NCI-H345 (cell line): ENCODE data around the gene FOXF1.

ENCODE experiments used
- DNase-seq: peaks from one replicate; lab custom pipeline; 2025; lab: John Stamatoyannopoulos, UW

Gene FOXF1

GRCh38 chr16:86492961-86493629 lies 17.2 kb upstream of the FOXF1 start:
- no peak for DNase-seq

DNA sequence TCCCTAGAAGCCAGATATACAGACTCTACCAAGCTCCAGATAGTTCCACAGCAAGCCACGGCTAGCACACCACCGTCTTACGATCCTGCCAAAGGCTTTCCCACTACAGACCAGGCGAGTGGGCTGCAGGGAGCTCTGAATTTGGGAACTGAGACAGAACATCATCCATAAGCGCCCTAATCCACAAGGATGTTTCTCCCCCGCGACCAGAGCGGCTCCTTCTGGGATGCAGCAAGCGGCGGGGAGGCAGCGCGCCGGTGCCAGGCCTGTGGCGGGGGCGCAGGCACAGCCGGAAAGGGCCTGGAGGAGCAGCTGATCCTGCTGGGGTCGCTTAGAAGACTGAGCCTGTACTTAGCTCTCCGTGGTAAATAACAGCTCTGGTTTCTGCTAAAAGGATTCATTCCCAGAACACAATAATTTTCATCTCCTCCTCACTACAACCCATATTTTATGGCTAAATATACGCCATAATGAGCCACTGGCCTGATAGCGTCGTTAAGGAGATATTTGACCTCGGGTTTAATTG lies 16.2 kb upstream of the FOXF1 start:
- no peak for DNase-seq

DNA sequence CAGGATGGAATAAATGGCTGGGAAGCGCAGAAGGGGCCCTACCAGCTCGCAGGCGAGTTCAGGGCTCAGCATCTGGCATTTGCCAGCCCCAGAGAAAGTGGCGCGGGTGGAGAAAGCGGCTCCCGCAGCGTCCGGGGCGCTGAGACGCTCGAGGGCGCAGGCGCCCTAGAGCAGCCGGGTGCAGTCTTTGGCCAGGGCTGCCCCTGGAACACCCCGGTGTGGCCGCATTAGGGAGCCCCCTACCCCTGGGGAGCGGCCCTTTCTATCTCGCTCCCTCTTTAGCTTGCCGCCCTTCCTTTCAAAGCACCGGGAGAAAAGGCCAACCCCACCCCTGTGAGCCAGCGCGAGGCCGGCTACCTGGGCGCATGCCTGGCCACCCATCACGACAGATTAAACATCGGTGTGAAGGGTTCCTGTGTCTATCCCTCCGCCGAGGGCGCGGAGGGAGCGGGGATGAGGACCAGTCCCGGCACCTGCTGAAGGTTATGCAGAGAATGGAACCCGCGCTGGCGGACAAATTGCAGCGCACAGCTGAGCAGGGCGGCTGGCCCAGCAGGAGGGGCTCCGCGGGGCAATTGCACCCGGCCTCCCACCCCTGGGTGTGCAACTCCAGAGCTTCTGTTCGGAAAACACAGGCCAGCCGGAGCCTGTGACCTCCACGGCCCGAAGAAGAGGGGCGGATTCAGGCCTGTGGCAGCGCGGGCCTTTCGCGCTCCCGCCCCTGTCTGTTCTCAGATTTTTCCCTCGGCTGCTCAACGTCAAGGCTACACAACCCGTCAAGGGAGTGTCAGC lies 15.6 kb upstream of the FOXF1 start:
- no peak for DNase-seq

DNA sequence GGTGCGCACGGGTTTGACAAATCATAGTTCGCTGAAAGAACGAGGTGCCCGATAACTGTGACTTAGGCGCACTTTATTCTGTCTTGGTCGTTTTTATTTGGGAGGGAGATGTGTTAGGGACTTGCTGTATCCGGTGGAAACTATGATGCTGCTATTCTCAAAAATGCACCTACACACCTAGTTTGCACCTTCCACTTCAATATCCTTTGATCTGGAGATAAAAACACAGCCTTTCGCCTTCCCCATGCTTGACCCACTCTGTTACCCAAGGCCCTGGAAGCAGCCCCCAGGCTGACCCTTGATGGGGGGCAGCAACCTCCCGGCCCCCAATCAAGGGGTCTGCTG lies 15.0 kb upstream of the FOXF1 start:
- DNase-seq: no peak

DNA sequence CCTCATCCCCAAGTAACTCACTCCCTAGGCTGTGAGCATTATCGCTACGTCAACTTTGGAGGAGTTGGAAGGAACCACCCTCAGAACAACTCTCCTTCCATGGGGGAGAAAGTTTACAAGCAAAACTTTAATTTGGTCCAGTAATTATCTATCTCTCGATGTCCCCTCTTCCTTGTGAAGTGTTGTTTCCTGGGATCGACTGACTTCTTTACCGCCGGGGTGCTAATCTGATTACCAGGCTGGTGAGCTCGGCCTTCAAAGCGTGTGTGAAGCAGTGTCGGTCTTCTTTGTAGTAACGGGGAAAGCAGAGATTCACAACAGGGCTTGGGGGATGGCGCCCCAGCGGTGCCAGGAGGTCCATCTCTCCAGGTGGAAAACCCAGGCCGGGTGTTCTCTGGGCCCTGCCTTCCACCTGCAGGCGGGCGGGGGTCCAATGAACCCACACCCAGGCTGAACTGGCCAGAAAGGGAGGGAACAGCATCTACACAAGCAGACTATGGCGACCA lies 14.5 kb upstream of the FOXF1 start:
- no peak for DNase-seq

DNA sequence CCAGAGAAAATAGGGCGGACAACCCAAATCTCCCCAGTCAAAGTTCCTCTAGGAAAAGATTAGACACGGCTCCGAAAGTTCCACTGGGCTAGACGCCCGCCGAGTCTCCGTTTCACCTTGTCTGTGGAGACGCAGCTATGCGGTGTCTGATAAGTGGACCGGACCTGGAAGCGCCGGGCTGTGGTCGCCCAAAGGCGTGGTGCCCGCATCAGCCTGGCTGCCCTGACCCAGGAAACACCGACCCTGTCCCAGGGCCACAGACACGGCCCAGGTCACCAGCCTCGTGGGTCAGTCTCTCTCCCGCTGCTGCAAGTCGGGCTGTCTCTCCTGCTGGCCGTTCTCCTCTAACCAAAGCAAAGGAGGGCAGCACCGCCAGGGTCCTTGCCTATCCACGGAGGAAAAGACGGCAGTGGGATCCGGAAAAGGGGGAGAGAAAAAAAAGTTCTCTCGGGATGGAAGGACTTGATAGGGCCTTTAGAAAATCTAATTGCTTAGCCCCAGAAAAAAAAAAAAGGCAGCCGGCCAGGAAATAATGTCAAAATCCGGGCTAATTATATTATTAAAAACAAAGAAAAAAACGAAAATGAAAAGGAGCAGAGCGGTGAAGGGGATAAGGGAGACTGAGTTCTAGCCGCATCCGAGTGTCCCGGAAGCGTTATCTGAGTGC lies 13.9 kb upstream of the FOXF1 start:
- DNase-seq: no peak

DNA sequence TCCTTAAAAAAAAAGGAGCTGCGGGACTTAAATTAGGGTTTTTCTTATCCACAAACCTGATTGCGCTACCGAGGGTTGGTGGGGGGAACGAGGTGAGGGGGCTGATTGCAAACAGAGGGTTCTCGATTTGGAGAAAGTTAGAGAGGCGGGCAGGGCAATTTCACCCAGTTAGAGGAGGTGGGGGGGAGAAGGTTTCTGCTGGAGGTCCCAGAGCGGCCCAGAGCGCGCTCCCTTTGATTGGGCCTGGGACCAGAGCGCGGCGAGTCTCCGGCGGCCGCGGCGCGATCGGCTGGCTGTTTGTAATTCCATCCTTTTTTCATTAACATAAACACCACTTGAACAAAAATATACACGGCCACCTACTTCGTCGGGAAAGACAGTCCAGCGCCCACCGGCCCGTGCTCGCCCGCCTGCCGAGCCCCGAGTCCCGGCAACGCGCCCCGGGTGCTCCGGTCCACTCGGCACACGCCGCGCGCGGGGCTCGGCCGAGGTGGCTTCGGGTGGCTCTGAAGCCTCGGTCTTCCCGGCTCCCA lies 13.3 kb upstream of the FOXF1 start:
- no peak for DNase-seq

DNA sequence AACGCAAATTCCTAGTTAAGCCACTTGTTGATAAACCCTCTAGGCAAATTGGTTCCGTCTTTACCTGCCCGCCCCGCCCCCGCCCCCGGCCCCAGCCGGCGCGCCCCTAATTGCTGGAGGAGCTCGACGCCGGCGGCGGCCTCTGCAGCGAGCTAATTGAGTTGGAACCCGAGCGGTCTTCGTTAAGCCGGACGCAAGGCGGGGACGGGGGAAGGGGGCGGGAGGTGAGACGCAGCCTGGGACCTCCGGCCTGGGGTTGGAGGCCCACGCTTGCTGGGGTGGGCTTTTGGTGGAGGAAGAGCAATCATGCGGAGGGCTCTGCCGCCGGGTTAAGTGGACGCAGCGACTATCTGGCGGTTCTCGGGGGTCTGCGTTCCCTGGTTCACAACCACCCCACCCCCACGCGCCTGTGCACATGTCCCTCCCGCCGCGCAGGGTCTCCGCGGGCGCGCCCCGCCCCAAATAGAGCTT lies 12.7 kb upstream of the FOXF1 start:
- DNase-seq: no peak

GRCh38 chr16:86498155-86498670 lies 12.1 kb upstream of the FOXF1 start:
- no peak for DNase-seq

GRCh38 chr16:86498671-86499439 lies 11.5 kb upstream of the FOXF1 start:
- DNase-seq: no peak

DNA sequence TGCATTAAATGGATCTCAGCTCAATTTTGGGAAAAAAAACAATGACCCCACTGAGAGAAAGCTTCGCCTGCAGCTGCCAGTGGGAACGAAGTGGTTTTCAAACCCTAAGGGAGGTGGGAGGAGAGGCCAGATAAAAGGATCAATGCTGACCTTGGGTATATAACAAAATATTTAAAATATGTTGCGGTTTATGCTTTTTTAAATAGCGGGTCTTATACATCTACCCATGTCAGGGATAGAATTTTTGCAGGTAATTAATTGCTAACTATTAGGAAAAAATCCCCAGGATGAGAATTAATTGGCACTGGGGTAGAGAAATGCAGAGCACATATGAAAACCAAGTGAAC lies 10.9 kb upstream of the FOXF1 start:
- DNase-seq: no peak

GRCh38 chr16:86499889-86500707 lies 10.2 kb upstream of the FOXF1 start:
- DNase-seq: no peak

- DNase-seq: no peak
These were observed 9.4 kb upstream of the FOXF1 start for GRCh38 chr16:86500708-86501510.

- DNase-seq: no peak
These were observed 8.1 kb upstream of the FOXF1 start for GRCh38 chr16:86501989-86502855.

- no peak for DNase-seq
These were observed 7.2 kb upstream of the FOXF1 start for GRCh38 chr16:86502856-86503748.

DNA sequence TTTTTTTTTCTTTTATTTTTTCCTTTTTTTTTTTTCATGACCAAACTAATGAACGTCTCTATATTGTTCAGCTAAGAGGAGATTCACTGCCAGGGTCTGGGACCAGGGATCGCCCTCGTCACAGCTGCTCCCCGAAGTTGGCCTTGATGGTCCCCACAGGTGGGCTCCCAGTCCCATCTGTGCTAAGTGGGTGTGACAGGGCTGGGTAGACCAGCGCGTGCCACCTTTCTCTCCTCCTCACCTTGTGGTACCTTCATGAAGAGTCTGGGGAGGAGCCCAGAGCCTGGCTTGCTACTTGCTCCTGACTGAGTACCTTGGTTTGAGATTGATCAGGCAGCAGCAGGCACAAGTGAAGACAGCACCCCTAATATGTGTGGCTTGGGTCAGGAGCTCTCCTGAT lies 6.5 kb upstream of the FOXF1 start:
- DNase-seq: no peak

DNA sequence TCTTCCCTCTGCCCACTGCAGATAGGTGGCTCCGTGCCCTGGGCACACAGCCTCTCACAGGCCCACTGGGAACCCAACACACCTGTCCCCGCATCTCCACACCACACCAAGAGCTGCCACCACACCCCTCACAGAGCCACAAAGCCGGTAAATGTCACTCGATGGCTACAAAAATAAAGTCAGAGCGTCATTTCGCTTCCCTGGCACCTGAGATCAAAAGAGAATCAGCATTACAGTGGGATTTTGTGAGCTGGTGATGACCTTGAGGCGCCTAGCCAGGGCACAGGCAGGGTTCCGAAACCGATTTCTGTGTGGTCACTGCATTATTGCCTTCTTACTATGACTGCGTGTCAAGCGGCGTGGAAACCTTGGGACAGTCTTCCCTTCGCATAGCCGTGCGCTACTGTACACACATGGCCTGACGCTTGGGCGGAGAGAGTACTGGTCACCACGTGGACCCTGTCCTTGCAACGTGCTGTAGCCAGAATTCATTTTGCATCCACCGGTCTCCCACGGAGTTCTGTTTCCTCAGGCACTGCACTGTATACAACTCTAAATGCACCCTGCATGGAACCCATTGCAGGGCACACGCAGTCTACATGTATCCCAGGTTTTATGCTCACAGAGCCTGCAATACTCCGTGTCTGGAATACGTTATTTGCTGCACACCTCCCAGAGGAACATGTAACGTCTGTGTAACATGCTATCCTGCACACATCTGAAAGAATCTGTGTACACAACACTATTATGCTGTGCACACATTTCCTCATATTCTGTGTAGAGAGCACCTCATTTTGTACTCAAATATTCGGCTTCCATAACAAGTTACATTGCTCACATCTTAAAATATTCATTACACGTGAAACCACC lies 5.8 kb upstream of the FOXF1 start:
- DNase-seq: no peak
